HEK293 (cell line): ENCODE measurements around the gene TMEM150B.
"Not testable (repeated sequence)": the region's sequence is repeated elsewhere in the genome, so short reads cannot be mapped to it uniquely, and the experiment has no call there.

ENCODE experiments used
- CTCF ChIA-PET: fragments of 350-600 bp; formaldehyde crosslinking; extraction: SDS; loops from one replicate; lab custom pipeline; 2021; ENCODE audit warnings: antibody characterized with exemption; lab: Yijun Ruan, JAX
- POLR2A ChIA-PET: fragments of 300-600 bp; formaldehyde crosslinking; extraction: SDS; loops from one replicate; lab custom pipeline; 2020; ENCODE audit warnings: antibody characterized with exemption, inconsistent platforms; lab: Yijun Ruan, JAX
- H3K27ac ChIP-seq: fragments of 200-500 bp; sonication (Bioruptor generic); 2 replicates; pipeline ENCODE4 v1.5.1; 2014; ENCODE audit warnings: low read depth, low read length, control low read depth, inconsistent platforms; ENCODE audit errors: extremely low read depth
- H3K36me3 ChIP-seq, 2 experiments: fragments of 200-500 bp in 1 of 2; sonication (Bioruptor generic) in 1 of 2; 1 replicate in 1 of 2; 2 replicates in 1 of 2; pipeline ENCODE4 v1.5.1; 2014 to 2017; ENCODE audit warnings: inconsistent platforms in 2 of 2, low read length in 2 of 2; ENCODE audit not compliant: control insufficient read depth in 2 of 2, insufficient read depth in 1 of 2
- H3K4me1 ChIP-seq: fragments of 200-500 bp; sonication (Bioruptor generic); 2 replicates; pipeline ENCODE4 v1.5.1; 2014; ENCODE audit warnings: mild to moderate bottlenecking, low read length, inconsistent platforms; ENCODE audit not compliant: control insufficient read depth, insufficient read depth
- H3K4me3 ChIP-seq: 2 replicates; pipeline ENCODE4 v1.5.1; 2011; ENCODE audit warnings: low read depth, mild to moderate bottlenecking, control low read depth, low read length, moderate library complexity
- H3K9me3 ChIP-seq: fragments of 200-500 bp; sonication (Bioruptor generic); 2 replicates; pipeline ENCODE4 v1.5.1; 2014; ENCODE audit warnings: low read depth, low read length, inconsistent platforms; ENCODE audit not compliant: control insufficient read depth, insufficient read depth
- ELK4 ChIP-seq: IDR thresholded peaks from 2 replicates; pipeline ENCODE4 v1.6.1; 2011; ENCODE audit warnings: mild to moderate bottlenecking, low read depth, low read length, borderline replicate concordance
- FEZF1 ChIP-seq: fragments of 450-650 bp; formaldehyde crosslinking; IDR thresholded peaks from 2 replicates; pipeline ENCODE4 v1.5.1; 2016; ENCODE audit warnings: missing biosample characterization, missing genetic modification characterization
- PATZ1 ChIP-seq: fragments of 450-650 bp; formaldehyde crosslinking; IDR thresholded peaks from 2 replicates; pipeline ENCODE4 v1.5.1; 2016; ENCODE audit warnings: missing biosample characterization, missing genetic modification characterization
- SP7 ChIP-seq: fragments of 450-650 bp; formaldehyde crosslinking; IDR thresholded peaks from 2 replicates; pipeline ENCODE4 v1.5.1; 2016; ENCODE audit warnings: missing biosample characterization, missing genetic modification characterization
- ZBTB10 ChIP-seq: fragments of 450-650 bp; formaldehyde crosslinking; IDR thresholded peaks from 2 replicates; pipeline ENCODE4 v1.5.1; 2016; ENCODE audit warnings: missing biosample characterization, missing genetic modification characterization
- ZBTB17 ChIP-seq: fragments of 450-650 bp; formaldehyde crosslinking; IDR thresholded peaks from 2 replicates; pipeline ENCODE4 v1.5.1; 2016; ENCODE audit warnings: missing biosample characterization, missing genetic modification characterization
- ZNF366 ChIP-seq: fragments of 450-650 bp; formaldehyde crosslinking; conservative IDR thresholded peaks from 2 replicates; pipeline ENCODE4 v1.5.1; 2016; ENCODE audit warnings: missing biosample characterization, missing genetic modification characterization
- ZNF433 ChIP-seq: fragments of 450-650 bp; formaldehyde crosslinking; IDR thresholded peaks from 2 replicates; pipeline ENCODE4 v1.5.1; 2016; ENCODE audit warnings: missing biosample characterization, missing genetic modification characterization, low read depth
- ZNF449 ChIP-seq: fragments of 450-650 bp; formaldehyde crosslinking; IDR thresholded peaks from 2 replicates; pipeline ENCODE4 v1.5.1; 2017; ENCODE audit warnings: missing biosample characterization, mild to moderate bottlenecking, missing genetic modification characterization, moderate library complexity
- ZNF600 ChIP-seq: fragments of 450-650 bp; formaldehyde crosslinking; IDR thresholded peaks from 2 replicates; pipeline ENCODE4 v1.5.1; 2016; ENCODE audit warnings: missing biosample characterization, missing genetic modification characterization
- ZNF624 ChIP-seq: fragments of 450-650 bp; formaldehyde crosslinking; IDR thresholded peaks from 2 replicates; pipeline ENCODE4 v1.5.1; 2017; ENCODE audit warnings: missing biosample characterization, missing genetic modification characterization
- ZNF677 ChIP-seq: fragments of 450-650 bp; IDR thresholded peaks from 2 replicates; pipeline ENCODE4 v1.5.0; 2018; ENCODE audit warnings: missing biosample characterization, mild to moderate bottlenecking, missing genetic modification characterization, moderate library complexity
- ZNF791 ChIP-seq: fragments of 450-650 bp; formaldehyde crosslinking; IDR thresholded peaks from 2 replicates; pipeline ENCODE4 v1.5.1; 2016; ENCODE audit warnings: missing biosample characterization, missing genetic modification characterization
- ZNF792 ChIP-seq: fragments of 450-650 bp; formaldehyde crosslinking; IDR thresholded peaks from 2 replicates; pipeline ENCODE4 v1.5.1; 2016; ENCODE audit warnings: missing biosample characterization, missing genetic modification characterization

TMEM150B gene

GRCh38 chr19:55333870-55334269 lies 8.7 kb upstream of the TMEM150B start:
- H3K27ac ChIP-seq, result no peak overlapping the region
- POLR2A ChIA-PET, result no interaction called here
- H3K4me3 ChIP-seq, result no peak overlapping the region
- H3K9me3 ChIP-seq, result no peaks in the 10 kb centered on the region
- no peaks in the 10 kb centered on the region; a peak in 1 of 3 replicates for H3K36me3 ChIP-seq
- TF ChIP-seq FEZF1 (0 out of 2 replicates have a peak, but pooled peaks have one; percentile 33), PATZ1 (tag by site-specific recombination) (0 out of 2 replicates have a peak, but pooled peaks have one; percentile 37), ZBTB17 (0 out of 2 replicates have a peak, but pooled peaks have one; percentile 21), ZBTB10 (tag by site-specific recombination) (0 out of 2 replicates have a peak, but pooled peaks have one; percentile 46), ZNF624 (no peak), ZNF677 (tag by site-specific recombination) (no peak), ZNF791 (tag by site-specific recombination) (no peak), ZNF366 (tag by site-specific recombination) (peak; percentile 26; the same call in 1 of the 2 replicates), ZNF792 (tag by site-specific recombination) (no peak), ZNF600 (peak; percentile 66; the same call in 1 of the 2 replicates), ZNF433 (tag by site-specific recombination) (no peak), ZNF449 (0 out of 2 replicates have a peak, but pooled peaks have one; percentile 22), SP7 (tag by site-specific recombination) (peak; percentile 64; the same call in 1 of the 2 replicates), ELK4 (no peak)
- H3K4me1 ChIP-seq, result peaks cover 3% of the 10 kb centered on the region; the same call in 1 of the 2 replicates
- CTCF ChIA-PET, result interaction anchor here (2.3 kb wide), 1 partner anchor 84 kb away, joined by 8 read pairs; no protein-coding TSS in a partner anchor

- H3K36me3 ChIP-seq, H3K4me1 ChIP-seq, H3K9me3 ChIP-seq, H3K4me3 ChIP-seq, H3K27ac ChIP-seq: not testable (repeated sequence)
- ChIA-PET CTCF (interaction anchor here (1.8 kb wide), 1 partner anchor 9 kb away, joined by 7 read pairs; the partner anchor contains the start of gene KMT5C), POLR2A (interaction anchor here (0.6 kb wide), 1 partner anchor 10 kb away, joined by 3 read pairs; the partner anchor contains the start of gene KMT5C)
Observed at GRCh38 chr19:55329791-55330190, 4.7 kb upstream of the TMEM150B start.

GRCh38 chr19:55328774-55329318 lies 3.7 kb upstream of the TMEM150B start:
- H3K36me3 ChIP-seq, H3K27ac ChIP-seq, H3K4me3 ChIP-seq, H3K4me1 ChIP-seq, H3K9me3 ChIP-seq: not testable (repeated sequence)
- ChIA-PET CTCF (interaction anchor here (0.7 to 1.8 kb wide), 3 partner anchors 10 to 43 kb away, joined by 3 to 7 read pairs (median 4); partner anchors contain the start of gene KMT5C), POLR2A (interaction anchor here (0.6 to 0.7 kb wide), 2 partner anchors 11 to 249 kb away, joined by 3 read pairs; partner anchors contain the start of gene KMT5C)
